GM21576 (cell line): Measurements from ENCODE around the gene ESPN.

Experiments used
- ATAC-seq: cut with Tn5 transposase; IDR thresholded peaks from one replicate; pipeline ENCODE4 v1.9.1; 2021; ENCODE audit warnings: mild to moderate bottlenecking, moderate library complexity; ENCODE audit not compliant: unreplicated experiment

Gene ESPN

DNA sequence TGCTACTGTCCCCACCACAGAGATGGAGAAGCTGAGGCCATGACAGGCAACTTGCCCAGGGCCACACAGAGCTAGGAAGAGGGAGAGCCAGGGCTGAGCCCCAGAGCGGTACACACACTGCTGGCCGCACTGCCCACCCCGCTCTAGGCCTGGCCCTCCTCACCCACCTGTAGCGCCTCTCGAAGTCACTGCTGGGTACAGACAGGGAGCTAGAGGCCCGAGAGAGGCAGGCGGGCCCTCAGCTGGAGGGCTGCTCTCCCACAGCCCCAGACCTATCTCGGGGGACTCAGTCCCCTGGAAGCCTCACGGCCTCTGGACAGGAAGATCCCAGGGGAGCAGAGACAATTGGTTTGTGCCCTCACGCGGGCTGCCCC is 84.2 kb downstream of the ESPN start:
- ATAC-seq = no peak

GRCh38 chr1:6509220-6509918 is 84.8 kb downstream of the ESPN start:
- ATAC-seq = no peak

DNA sequence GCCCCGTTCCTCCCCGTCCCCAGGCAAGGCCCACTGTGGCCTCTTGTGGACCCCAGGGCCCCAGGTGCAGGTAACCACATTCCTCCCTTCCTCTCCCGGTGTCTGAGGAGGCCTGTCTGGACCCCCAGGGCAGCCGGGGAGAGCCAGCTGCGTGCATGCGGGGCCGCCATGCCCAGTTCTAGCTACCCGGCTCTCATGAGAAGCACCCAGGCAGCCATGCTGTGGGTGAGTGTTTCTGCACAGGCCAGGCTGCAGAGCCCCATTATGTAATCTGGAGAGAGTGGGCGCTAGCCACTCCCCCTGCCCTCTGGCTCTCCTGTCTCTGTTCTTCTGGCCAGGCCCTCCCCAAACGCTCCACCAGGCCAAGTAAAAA is 85.3 kb downstream of the ESPN start:
- no peak for ATAC-seq

GRCh38 chr1:6510493-6510892 is 85.9 kb downstream of the ESPN start:
- no peak for ATAC-seq
